Measurements from ENCODE around the gene CCDC169.

CCDC169 gene

GRCh38 chr13:36190771-36191170, 106.8 kb downstream of the CCDC169 start:
- in situ Hi-C loops (cut with HindIII; ENCODE audit: low pct_ligation_motif_present, low pct_unique_long_range_greater_than_20kb, low sequenced_read_pairs) = no loop called here
- DNase-seq = no peak

GRCh38 chr13:36188441-36188840, 109.2 kb downstream of the CCDC169 start:
- no peak for DNase-seq
- in situ Hi-C loops (cut with HindIII; ENCODE audit: low pct_ligation_motif_present, low pct_unique_long_range_greater_than_20kb, low sequenced_read_pairs) = no loop called here

GRCh38 chr13:36183901-36184300, 113.7 kb downstream of the CCDC169 start:
- in situ Hi-C loops (cut with HindIII; ENCODE audit: low pct_ligation_motif_present, low pct_unique_long_range_greater_than_20kb, low sequenced_read_pairs) = no loop called here
- no peak for DNase-seq
